Heart left ventricle (tissue), 16 donors: ENCODE results near the gene SEPTIN5. TPM values are rescaled to one million over a fixed set of nuclear protein-coding genes. Genes with fewer than 3 reads are reported as not detected.

ENCODE experiments used
- ATAC-seq, 4 donors: fragments of 200-7000 bp; cut with Tn5 transposase; one replicate each; pipeline ENCODE4 v1.9.1; 2020 to 2022; ENCODE audit warnings: moderate library complexity in 4 of 4, mild to moderate bottlenecking in 3 of 4, moderate number of reproducible peaks in 1 of 4
- DNase-seq, 5 donors: peaks; one replicate each; pipeline ENCODE4 v3.0.0-alpha.2; 2020
- H3K27ac ChIP-seq, 12 donors: fragments of 200-600 bp; sonication (generic) in 4 of 12; one replicate each; pipeline versions ENCODE4 v1.5.0 to v1.8.0; 2016 to 2022; ENCODE audit warnings: mild to moderate bottlenecking in 2 of 12
- H3K27me3 ChIP-seq, 9 donors: fragments of 200-600 bp; sonication (generic) in 2 of 9; one replicate each; pipeline versions ENCODE4 v1.5.1 to v1.8.0; 2016 to 2022; ENCODE audit warnings: mild to moderate bottlenecking in 3 of 9
- H3K36me3 ChIP-seq, 9 donors: fragments of 200-600 bp; sonication (generic) in 2 of 9; one replicate each; pipeline versions ENCODE4 v1.5.0 to v1.8.0; 2018 to 2022; ENCODE audit warnings: mild to moderate bottlenecking in 2 of 9
- H3K4me1 ChIP-seq, 12 donors: fragments of 200-600 bp; sonication (generic) in 4 of 12; one replicate each; pipeline versions ENCODE4 v1.5.0 to v1.8.0; 2016 to 2022; ENCODE audit warnings: mild to moderate bottlenecking in 3 of 12
- H3K4me3 ChIP-seq, 12 donors: fragments of 200-600 bp; sonication (generic) in 4 of 12; one replicate each; pipeline versions ENCODE4 v1.5.0 to v1.8.0; 2017 to 2022; ENCODE audit warnings: mild to moderate bottlenecking in 9 of 12, moderate library complexity in 4 of 12
- H3K9me3 ChIP-seq, 12 donors: fragments of 200-600 bp; sonication (generic) in 4 of 12; one replicate each; pipeline versions ENCODE4 v1.5.0 to v1.8.0; 2016 to 2022; ENCODE audit warnings: mild to moderate bottlenecking in 1 of 12
- CTCF ChIP-seq, 12 donors: fragments of 200-600 bp; sonication (generic) in 4 of 12; IDR thresholded peaks; one replicate each; pipeline versions ENCODE4 v1.5.0 to v1.8.0; 2018 to 2022; ENCODE audit warnings: antibody characterized with exemption in 12 of 12, mild to moderate bottlenecking in 5 of 12
- POLR2A ChIP-seq, 2 donors: fragments of 450-650 bp; IDR thresholded peaks; one replicate each; pipeline ENCODE4 v1.6.1; 2017; ENCODE audit warnings: antibody characterized with exemption in 2 of 2, mild to moderate bottlenecking in 2 of 2, moderate library complexity in 2 of 2
- WGBS, 4 donors: extraction: QIAGEN DNeasy Blood & Tissue Kit in 2 of 4; methylation state at CpG; one replicate each; pipeline versions ENCODE4 v1.1.5 to v1.1.7; 2013 to 2018; 5-methylcytosine and 5-hydroxymethylcytosine counted together
- intact Hi-C, 10 donors: fragments of 100-400 bp; cut with DNase I; formaldehyde crosslinking; loops; one replicate each; pipeline versions ENCODE4 v1.11.1 to v1.14.2; 2022
- polyA plus RNA-seq, 2 donors: library from polyadenylated mRNA; stranded (reverse); fragments of 200-250 nt; gene quantifications; one replicate each; pipeline ENCODE4 v1.2.3, GENCODE V29; 2013
- total RNA-seq, 9 donors: library from RNA; depleted of rRNA in 2 of 9; stranded (reverse); fragments of >200 nt in 2 of 9; fragmentation: NEBNext Ultra II Directional in 3 of 9; extraction: Animal tissue kit (Norgen Biotek cat#: 25700) in 3 of 9; gene quantifications; one replicate each; pipeline versions ENCODE4 v1.1.0 to v1.2.4, GENCODE V29; 2016 to 2023
- donor health status: ischemic (EF 13 %, LVEDD 7.1; RV severe dilation, severe dysfunction).
- donor health status: healthy with polysubstance abuse.
- donor health status: DM: no; HTN: yes; CAD: no.
- donor health status: DM: no; HTN: no; CAD: no.
- donor health status: ischemic (EF 25% LVEDD 6.9; RV normal size, moderate dysfunction).
- donor health status: ischemic (EF 25% LVEDD 5.7; RV mildly dilated, moderate dysfunction).
- donor health status: healthy.
- donor health status: DM: yes; HTN: yes; CAD: no.
- donor health status: ischemic (EF 35%, LVEDD 5.7; RV mildly dilated, moderate dysfunction).
- donor health status: nonischemic (EF 11% LVEDD 7.7; RV severe dilation, severe dysfunction).
- donor health status: DM: yes; HTN: yes; CAD: no.
- donor health status: PGD.
- donor health status: ischemic (EF 29% LVEDD 5.4; RV normal size, mild dysfunction).
- donor health status: nonischemic (EF 23%, LVEDD 6.1; RV moderate dilation, normal function).

Gene SEPTIN5
- total and polyA plus RNA-seq, 11 donors, result 75.7 to 272 (median 127) TPM

DNA sequence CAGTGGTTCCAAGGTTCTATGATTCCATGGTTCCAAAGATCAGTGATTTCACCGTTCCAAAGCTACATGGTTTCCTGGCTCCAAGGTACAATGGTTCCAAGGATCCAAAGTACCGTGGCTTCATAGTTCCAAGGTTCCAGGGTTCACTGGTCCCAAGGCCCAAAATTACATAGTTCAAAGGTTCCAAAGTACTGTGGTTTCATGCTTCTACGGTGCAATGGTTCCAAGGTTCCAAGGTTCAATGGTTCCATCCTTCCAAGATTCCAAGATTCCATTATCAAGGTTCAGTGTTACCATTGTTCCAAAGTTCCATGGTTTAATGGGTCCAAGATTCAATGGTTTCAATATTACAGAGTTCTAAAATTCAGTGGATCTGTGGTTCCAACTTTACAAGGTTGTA, 43.0 kb upstream of the SEPTIN5 start:
- no peaks in the 10 kb centered on the region for H3K27me3 ChIP-seq
- ATAC-seq (no peak), DNase-seq (no peak)

DNA sequence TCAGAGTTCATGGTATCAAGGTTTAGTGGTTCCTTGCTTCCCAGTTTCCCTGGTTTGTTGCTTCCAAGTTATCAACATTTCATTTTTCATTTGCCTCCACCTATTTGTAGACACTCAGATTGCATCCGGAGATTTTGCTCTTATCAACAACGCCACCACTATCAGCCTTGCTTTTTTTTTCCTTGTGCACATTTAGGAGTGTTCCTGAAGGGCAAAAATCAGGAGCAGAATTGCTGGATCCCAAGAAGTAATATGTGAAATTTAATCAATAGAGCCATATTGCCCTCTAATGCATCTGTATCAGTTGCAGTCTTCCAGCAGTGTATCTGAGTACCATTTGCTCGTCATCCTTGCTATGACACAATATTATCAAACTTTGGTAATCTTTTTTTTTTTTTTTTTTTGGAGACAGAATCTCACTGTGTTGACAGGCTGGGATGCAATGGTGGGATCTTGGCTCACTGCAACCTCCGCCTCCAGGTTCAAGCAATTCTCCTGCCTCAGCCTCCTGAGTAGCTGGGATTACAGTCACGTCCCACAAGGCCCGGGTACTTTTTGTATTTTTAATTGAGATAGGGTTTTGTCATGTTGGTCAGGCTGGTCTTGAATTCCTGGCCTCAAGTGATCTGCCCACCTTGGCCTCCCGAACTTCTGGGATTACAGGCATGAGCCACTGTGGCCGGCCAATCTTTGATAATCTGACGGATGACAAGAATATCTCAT, 42.1 kb upstream of the SEPTIN5 start:
- intact Hi-C loops, result no loop called here
- no peaks in the 10 kb centered on the region for H3K36me3 ChIP-seq
- H3K4me3 ChIP-seq, result no peak overlapping the region
- no peaks in the 10 kb centered on the region for H3K27me3 ChIP-seq
- H3K9me3 ChIP-seq, result no peaks in the 10 kb centered on the region
- peaks cover 0 to 10% (median 0%) of the 10 kb centered on the region in 12 donors for H3K4me1 ChIP-seq
- DNase-seq, result no peak
- H3K27ac ChIP-seq, result no peak overlapping the region
- TF ChIP-seq POLR2A (IDR thresholded peaks at IDR 0.05), result no peak
- no peak for TF ChIP-seq CTCF (IDR thresholded peaks at IDR 0.05)
- 86 to 93% (median 92%) methylated on average over 9 of the region's 9 CpGs for WGBS, 4 donors
- ATAC-seq, result no peak

More for the DNA sequence above, 43.0 kb upstream of the SEPTIN5 start:
- Histone ChIP-seq H3K27ac (no peak overlapping the region), H3K36me3 (no peaks in the 10 kb centered on the region), H3K4me1 (peaks cover 0 to 17% (median under 1%) of the 10 kb centered on the region in 12 donors), H3K4me3 (no peak overlapping the region), H3K9me3 (no peaks in the 10 kb centered on the region)
- TF ChIP-seq CTCF (IDR thresholded peaks at IDR 0.05) (no peak), POLR2A (IDR thresholded peaks at IDR 0.05) (no peak)
- 81 to 93% (median 89%) methylated on average over 3 of the region's 3 CpGs for WGBS, 4 donors
- intact Hi-C loops, result no loop called here

DNA sequence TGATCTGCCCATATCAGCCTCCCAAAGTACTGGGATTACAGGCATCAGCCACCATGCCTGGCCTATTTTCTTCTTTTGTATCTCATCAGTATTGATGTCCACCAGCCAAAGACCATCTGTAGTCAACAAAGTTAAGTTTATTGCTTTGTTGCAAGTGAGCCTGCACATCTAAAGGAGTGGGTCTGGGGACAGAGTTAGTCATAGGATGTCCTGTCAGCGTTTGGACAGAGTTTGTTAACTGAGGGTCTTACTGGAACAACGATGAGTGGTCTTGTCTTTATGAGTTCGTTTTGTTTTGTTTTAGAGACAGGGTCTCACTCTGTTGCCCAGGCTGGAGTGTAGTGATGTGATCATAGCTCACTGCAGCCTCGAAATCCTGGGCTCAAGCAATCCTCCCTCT, 40.6 kb upstream of the SEPTIN5 start:
- no peak for ATAC-seq
- DNase-seq, result no peak
- H3K4me1 ChIP-seq, result peaks cover 0 to 8% (median 0%) of the 10 kb centered on the region in 12 donors
- TF ChIP-seq CTCF (IDR thresholded peaks at IDR 0.05) (no peak), POLR2A (IDR thresholded peaks at IDR 0.05) (no peak)
- no peaks in the 10 kb centered on the region for H3K27me3 ChIP-seq
- no peak overlapping the region for H3K4me3 ChIP-seq
- 78 to 88% (median 82%) methylated on average over 4 of the region's 4 CpGs for WGBS, 4 donors
- H3K27ac ChIP-seq, result no peak overlapping the region
- H3K36me3 ChIP-seq, result no peaks in the 10 kb centered on the region
- intact Hi-C loops, result no loop called here
- H3K9me3 ChIP-seq, result no peaks in the 10 kb centered on the region

GRCh38 chr22:19674129-19674928, 40.0 kb upstream of the SEPTIN5 start:
- Histone ChIP-seq H3K27ac (no peak overlapping the region), H3K27me3 (no peaks in the 10 kb centered on the region), H3K4me3 (no peak overlapping the region), H3K9me3 (no peaks in the 10 kb centered on the region), H3K4me1 (peaks cover 0 to 6% (median 0%) of the 10 kb centered on the region in 12 donors), H3K36me3 (no peaks in the 10 kb centered on the region)
- TF ChIP-seq CTCF (IDR thresholded peaks at IDR 0.05) (no peak), POLR2A (IDR thresholded peaks at IDR 0.05) (no peak)
- DNase-seq (no peak), ATAC-seq (no peak)
- intact Hi-C loops, result no loop called here
- 70 to 76% (median 73%) methylated on average over 11 of the region's 11 CpGs for WGBS, 4 donors
